ENCODE results near the gene IGFBP2.
A peak's percentile ranks its signal among the peaks of the same experiment; 100 is the strongest.

IGFBP2 gene

DNA sequence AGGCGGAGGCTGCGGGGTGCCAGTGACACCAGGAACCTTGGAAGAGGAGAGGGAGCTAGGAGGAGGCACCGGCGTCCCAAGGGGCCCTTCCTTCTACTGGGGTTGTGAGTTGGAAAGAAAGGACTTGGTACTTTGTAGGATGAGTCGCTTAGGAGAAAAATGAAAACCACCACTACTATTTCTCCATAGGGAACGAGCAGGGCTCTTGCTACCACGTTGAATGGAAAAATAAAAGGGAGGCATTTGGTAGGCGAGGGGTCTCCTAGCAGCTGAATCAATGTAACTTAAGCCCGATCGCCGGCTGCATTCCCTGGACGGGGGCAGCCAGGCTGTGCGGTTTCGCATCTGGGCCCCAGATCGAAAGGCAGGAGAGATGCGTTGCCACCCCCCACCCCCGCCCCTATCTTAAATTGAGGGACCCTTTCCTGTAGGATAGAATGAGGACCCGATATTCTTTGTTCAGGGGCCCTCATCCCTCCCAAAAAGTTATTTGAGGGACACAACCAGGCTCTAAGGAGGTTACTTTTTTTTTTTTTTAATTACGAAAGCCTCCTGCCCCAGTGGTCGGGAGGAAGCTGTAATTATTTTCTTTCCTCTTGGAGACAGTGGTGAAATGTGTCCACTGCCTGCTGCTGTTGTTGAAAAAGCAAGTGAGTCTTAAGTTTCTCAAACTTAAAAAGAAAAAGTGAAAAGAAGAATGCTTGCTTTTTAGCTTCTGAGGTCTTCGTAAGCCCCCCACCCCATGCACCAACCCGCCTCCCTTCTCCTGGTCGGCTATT lies 1.3 kb downstream of the IGFBP2 start:
- no peak for TF ChIP-seq CTCF (conservative IDR thresholded peaks at IDR 0.05)
- TF ChIP-seq ZFX (IDR thresholded peaks at IDR 0.05): no peak
- peak overlapping the region; percentile 77 for H3K27ac ChIP-seq

- no peak overlapping the region for H3K27ac ChIP-seq
- no peak for TF ChIP-seq ZFX (IDR thresholded peaks at IDR 0.05)
- no peak for TF ChIP-seq CTCF (conservative IDR thresholded peaks at IDR 0.05)
Observed at GRCh38 chr2:216635171-216635570, 2.0 kb downstream of the IGFBP2 start.

DNA sequence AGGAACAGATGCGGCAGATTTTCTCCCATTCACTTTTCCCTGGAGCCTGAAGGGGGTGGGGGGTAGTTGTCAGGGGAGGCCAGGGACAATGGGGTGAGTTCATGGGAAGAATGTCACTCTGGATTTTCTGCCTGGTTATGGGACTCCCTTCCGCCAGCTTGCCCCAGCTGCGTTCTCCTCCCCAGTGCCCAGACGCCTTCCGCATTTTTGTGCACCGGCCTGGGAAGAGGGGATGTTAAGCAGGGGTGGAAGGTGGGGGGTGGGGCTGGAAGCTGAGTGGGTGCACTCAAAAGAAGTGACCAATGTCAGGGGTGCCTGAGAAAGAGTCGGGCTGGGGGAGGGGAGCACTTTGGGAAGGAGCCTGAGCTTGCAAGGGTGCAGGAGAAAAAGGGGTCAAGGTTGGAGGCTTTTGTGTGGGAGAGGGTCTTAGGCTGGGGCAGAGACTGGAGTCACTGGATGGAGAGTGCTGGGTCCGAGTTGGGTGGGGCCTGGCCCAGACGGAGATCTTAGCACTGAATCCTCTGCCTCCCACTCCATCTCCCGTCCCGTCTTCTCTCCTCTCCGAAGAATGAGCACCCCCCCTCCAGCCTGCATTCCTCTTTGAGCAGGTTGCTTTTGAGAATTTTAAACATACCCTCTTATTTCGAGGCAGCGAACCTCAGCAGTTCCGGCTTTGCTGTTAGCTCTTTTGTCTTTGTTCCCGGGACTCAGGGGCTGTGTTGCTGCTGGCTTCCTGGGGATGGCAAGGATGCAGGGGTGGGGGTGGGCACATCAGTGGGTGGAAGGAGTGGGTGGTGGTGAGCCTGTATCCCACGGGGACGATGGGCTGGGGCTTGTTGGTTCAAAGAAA lies 2.7 kb downstream of the IGFBP2 start:
- TF ChIP-seq CTCF (conservative IDR thresholded peaks at IDR 0.05) (no peak), ZFX (IDR thresholded peaks at IDR 0.05) (no peak)
- H3K27ac ChIP-seq: no peak overlapping the region

DNA sequence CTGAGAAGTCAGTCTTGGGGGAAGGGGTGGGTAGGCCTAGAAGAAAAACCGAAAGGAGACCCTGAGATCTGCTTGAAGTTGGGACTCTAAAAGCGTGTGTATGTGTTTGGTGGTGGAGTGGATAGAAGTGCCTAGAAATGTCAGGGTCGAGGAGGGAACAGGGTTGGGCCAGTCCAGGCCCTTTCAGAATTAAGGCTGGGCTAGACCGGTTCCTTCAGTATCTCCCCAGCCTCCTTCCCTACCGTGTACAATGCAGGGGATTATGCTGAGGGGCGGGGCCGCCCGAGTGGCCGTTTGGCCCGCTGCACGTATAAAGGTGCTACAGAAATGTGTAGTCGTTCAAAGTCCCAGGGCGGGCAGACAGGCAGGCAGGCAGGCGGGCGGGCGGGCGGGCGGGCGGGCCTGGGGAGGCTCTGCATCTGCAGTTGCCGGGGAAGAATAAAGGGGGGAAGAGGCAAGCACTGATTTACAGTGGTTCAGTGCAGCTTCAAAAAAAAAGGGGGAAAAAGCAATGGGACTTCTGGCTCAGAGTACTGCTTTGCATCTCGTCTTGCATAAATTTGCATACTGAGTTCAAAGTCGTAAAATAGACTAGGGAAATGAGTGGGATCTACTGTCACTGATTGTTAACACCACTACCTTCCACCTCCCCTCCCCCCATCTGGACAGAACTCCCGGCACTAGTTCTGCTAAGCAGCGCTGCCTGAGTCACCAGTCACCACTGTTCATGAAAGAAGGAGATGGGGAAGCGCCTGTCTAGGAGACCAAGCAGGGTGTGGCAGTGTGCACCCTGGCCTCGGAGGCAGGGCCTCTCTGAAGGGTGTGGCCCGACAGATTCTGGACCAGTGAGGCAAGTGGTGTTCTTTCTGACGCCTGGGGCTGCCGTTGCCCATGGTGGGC lies 3.6 kb downstream of the IGFBP2 start:
- TF ChIP-seq CTCF (conservative IDR thresholded peaks at IDR 0.05): no peak
- TF ChIP-seq ZFX (IDR thresholded peaks at IDR 0.05): no peak
- H3K27ac ChIP-seq: no peak overlapping the region

DNA sequence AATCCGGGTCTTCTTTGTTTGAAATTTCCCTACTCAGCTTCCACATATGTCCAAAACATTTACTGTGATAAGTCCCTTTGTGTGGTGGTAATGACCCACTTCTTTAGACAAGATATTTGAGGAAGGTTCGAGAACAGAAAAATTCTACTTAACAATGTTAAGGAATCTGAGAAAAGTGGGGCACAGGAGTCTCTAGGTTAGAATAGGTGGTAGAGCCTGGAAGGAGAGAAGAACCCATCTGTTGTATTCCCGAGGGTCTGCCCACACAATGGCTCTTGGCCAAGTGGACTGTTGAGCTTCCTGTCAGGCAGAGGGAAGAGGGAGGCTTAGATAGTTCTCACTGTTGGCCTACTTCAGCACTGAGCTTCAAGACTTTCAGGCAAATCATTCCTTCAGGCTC lies 4.3 kb downstream of the IGFBP2 start:
- TF ChIP-seq CTCF (conservative IDR thresholded peaks at IDR 0.05) (no peak), ZFX (IDR thresholded peaks at IDR 0.05) (no peak)
- H3K27ac ChIP-seq: no peak overlapping the region

DNA sequence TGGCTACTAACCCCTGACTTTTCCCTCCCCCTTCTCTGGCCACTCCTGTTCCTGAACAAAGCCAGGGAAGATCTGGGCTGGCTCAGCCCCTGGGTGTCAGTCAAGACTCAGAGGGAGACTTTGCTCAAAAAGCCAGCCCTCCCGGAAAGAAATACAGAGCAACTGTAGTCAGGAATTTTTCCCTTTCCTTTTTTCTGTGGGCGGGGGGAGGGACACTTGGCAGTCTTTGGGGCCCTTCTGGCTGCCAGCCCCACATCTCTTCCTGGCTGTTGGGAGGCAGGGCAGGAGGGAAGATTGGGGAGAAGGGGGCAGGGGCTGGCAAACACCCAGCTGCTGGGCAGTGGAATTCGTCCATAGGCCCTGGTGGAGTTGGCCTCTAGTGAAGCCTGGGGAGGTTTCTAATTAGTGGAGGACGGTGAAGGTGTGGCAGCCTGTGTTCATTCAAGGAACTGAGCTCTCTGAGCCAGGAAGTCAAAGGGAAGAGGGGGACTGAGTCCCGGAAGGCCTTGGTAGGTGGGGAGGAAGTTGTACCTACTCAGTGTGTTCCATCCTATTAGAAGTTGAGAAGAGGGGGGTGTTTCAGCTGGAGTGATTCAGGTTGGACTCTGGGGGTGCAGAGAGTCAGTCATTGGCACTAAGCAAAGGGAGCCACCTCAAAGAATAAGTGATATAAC lies 10.9 kb downstream of the IGFBP2 start:
- no peak for TF ChIP-seq ZFX (IDR thresholded peaks at IDR 0.05)
- TF ChIP-seq CTCF (conservative IDR thresholded peaks at IDR 0.05): no peak
- no peak overlapping the region for H3K27ac ChIP-seq
